HG02885 (cell line): Measurements from ENCODE around the gene FGG.

ENCODE experiments used
- ATAC-seq: cut with Tn5 transposase; IDR thresholded peaks from one replicate; pipeline ENCODE4 v1.9.1; 2021; ENCODE audit warnings: mild to moderate bottlenecking; ENCODE audit not compliant: unreplicated experiment, poor library complexity

Gene FGG

GRCh38 chr4:154588198-154588597 is 24.3 kb downstream of the FGG start:
- no peak for ATAC-seq

DNA sequence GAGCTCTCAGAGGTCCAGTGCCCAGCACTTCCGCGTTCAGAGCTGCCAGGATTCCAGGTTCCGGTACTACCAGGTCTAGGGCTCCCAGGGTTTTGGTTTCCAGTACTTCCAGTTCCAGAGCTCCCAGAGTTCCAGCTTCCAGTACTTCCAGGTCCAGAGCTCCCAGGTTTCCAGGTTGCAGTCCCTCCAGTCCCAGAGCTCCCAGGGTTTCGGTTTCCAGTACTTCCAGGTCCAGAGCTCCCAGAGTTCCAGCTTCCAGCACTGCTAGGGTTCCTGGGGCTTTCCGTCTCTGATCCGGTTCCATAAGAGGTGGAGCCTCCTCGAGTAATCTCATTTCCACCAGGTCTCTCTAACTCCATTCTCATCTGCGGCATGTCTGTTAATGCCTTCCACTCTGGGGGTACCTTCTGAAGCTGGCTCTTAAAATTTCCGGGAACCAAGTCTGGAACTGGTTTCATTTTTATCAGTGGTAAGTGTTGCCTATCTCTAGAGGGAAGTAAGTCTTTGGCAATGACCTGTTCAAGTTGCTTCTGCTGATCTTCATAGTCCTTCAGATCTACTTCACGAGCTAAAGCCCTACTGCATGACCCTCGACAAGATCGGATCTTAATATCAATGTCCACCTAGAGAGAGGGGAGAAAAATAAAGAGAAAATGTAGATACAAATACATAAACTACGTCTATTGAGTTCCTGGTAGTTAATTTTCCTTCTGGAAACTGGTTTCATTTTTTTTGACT is 26.0 kb downstream of the FGG start:
- no peak for ATAC-seq

GRCh38 chr4:154585369-154586018 is 27.0 kb downstream of the FGG start:
- ATAC-seq, result no peak

- ATAC-seq, result no peak
These were observed 28.2 kb downstream of the FGG start for GRCh38 chr4:154584259-154584658.

DNA sequence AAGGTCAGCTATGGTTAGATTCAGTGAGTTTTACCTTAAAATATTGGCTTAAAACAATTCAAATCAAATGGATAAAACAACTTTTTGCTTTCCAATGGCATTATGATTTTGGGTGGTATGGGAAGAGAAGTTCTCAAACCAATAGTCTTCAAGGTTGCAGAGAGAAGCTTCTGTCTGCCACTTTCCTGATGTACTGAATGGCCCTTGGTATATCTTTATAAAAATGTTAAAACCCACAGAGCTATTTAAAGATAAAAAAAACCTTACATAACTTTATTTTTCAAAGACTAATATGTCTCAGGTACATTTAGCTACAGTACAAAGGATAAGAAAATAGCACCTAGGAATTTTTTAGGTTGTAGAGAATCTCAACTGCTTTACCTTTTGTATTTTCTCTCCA is 28.8 kb downstream of the FGG start:
- ATAC-seq, result no peak

GRCh38 chr4:154583230-154583629 is 29.2 kb downstream of the FGG start:
- ATAC-seq, result no peak

DNA sequence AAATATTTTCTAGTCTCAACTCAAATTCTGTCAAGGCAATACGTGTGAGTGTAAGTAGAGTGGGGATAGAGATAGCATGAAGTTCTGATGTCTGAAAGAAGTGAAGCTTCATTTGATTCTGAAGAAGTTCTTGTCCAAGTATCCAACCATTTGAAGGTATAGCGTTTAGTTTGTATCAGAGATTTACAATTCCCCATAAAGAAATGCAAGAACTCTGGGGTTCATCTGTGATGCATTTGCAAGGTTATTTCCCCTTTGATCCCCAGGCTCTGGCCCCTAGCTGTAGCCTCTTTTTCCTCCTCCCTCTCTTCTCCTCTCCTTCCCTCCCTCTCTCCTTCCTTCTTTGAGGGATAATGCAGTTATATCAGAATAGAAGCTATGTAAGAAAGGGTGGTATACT is 29.7 kb downstream of the FGG start:
- ATAC-seq, result no peak

GRCh38 chr4:154579927-154580326 is 32.5 kb downstream of the FGG start:
- ATAC-seq, result no peak

DNA sequence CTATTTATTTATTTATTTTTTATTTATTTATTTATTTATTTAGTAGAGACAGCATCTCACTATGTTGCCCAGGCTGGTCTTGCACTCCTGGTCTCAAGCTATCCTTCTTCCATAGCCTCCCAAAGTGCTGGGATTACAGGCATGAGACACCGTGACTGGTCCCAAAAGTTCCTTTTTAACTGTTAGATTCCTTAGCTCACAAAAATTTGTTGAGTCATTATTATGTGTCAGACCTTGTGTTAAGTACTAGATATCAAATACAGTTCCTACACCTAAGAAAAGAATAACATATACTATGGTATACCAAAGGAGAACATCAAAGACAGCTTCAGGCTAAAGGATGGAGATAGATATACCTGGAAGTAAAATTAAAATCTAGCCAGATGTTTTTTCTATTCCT is 33.5 kb downstream of the FGG start:
- ATAC-seq, result no peak

- no peak for ATAC-seq
These were observed 35.1 kb downstream of the FGG start for GRCh38 chr4:154577324-154577723.

DNA sequence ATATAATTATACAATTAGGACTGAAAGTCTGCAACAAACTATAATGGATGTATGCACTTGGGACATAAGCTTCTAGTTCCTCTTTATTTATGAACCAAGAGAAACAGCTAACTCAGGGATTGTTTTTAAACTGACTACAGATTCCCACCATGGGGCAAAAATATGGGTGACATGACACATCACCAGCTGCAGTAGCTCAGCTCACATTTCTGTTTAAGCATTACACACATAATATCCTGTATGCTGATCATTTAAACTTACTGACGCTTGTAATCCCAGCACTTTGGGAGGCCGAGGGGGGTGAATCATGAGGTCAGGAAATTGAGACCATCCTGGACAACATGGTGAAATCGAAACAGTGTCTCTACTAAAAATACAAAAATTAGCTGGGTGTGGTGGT is 38.1 kb downstream of the FGG start:
- no peak for ATAC-seq

GRCh38 chr4:154573190-154573870 is 39.1 kb downstream of the FGG start:
- ATAC-seq, result no peak

DNA sequence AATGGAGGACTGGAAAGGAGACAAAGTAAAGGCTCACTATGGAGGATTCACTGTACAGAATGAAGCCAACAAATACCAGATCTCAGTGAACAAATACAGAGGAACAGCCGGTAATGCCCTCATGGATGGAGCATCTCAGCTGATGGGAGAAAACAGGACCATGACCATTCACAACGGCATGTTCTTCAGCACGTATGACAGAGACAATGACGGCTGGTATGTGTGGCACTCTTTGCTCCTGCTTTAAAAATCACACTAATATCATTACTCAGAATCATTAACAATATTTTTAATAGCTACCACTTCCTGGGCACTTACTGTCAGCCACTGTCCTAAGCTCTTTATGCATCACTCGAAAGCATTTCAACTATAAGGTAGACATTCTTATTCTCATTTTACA is 42.9 kb downstream of the FGG start:
- ATAC-seq, result no peak

GRCh38 chr4:154569028-154569427 is 43.4 kb downstream of the FGG start:
- no peak for ATAC-seq

DNA sequence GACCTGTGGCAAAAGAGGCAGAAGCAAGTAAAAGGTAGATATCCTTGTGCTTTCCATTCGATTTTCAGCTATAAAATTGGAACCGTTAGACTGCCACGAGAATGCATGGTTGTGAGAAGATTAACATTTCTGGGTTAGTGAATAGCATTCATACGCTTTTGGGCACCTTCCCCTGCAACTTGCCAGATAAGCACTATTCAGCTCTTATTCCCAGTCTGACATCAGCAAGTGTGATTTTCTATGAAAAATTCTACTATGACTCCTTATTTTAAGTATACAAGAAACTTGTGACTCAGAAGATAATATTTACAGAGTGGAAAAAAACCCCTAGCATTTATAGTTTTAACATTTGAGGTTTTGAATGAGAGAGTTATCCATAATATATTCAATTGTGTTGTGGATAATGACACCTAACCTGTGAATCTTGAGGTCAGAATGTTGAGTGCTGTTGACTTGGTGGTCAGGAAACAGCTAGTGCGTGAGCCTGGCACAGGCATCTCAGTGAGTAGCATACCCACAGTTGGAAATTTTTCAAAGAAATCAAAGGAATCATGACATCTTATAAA is 45.7 kb downstream of the FGG start:
- ATAC-seq, result no peak

- ATAC-seq, result no peak
These were observed 46.8 kb downstream of the FGG start for GRCh38 chr4:154565704-154566103.

GRCh38 chr4:154564311-154564710 is 48.1 kb downstream of the FGG start:
- no peak for ATAC-seq

DNA sequence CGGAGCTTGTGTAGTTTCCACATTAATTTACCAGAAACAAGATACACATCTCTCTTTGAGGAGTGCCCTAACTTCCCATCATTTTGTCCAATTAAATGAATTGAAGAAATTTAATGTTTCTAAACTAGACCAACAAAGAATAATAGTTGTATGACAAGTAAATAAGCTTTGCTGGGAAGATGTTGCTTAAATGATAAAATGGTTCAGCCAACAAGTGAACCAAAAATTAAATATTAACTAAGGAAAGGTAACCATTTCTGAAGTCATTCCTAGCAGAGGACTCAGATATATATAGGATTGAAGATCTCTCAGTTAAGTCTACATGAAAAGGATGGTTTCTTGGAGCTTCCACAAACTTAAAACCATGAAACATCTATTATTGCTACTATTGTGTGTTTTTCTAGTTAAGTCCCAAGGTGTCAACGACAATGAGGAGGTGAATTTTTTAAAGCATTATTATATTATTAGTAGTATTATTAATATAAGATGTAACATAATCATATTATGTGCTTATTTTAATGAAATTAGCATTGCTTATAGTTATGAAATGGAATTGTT is 49.7 kb downstream of the FGG start, which contains the start of gene FGB:
Gene FGB, plus strand, starts transcription at position 315 of the 558 bp plus-strand sequence. Its CDS starts 8 bp downstream, at position 323.
- ATAC-seq, result no peak

- no peak for ATAC-seq
These were observed 51.6 kb downstream of the FGG start for GRCh38 chr4:154560824-154561231.

DNA sequence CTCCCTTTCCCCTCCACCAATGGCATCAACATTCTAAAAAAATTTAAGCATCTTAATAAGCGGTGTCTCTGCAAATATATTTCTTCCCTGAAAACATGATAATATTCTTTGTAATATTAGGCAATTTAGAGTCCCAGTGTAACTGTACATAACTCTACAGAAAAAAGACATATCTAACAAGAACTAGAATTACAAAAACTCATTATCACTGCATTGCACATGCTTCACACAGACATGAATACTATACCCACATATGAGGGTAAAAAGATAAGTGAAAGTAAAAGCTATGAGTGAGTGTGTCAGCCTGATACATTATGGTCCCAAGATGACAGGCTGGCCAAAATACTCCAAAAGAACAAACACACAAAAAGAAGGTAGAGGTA is 52.0 kb downstream of the FGG start:
- ATAC-seq, result no peak
